Transverse colon (tissue), 4 donors: ENCODE measurements around the gene RFTN1. TPM values are rescaled to one million over a fixed set of nuclear protein-coding genes. Genes with fewer than 3 reads are reported as not detected.

Source experiments
- DNase-seq: peaks from one replicate; pipeline ENCODE4 v3.0.0-alpha.2; 2019
- H3K27ac ChIP-seq, 4 donors: fragments of 200-600 bp; sonication (generic); 2 replicates each; pipeline ENCODE4 v1.5.1; 2016 to 2018; ENCODE audit warnings: inconsistent platforms in 4 of 4
- H3K27me3 ChIP-seq: fragments of 200-600 bp; sonication (generic); 2 replicates; pipeline ENCODE4 v1.5.1; 2017; ENCODE audit warnings: inconsistent platforms
- H3K36me3 ChIP-seq, 4 donors: fragments of 200-600 bp; sonication (generic); 2 replicates each; pipeline ENCODE4 v1.5.1; 2017 to 2019; ENCODE audit warnings: inconsistent platforms in 4 of 4
- H3K4me1 ChIP-seq, 4 donors: fragments of 200-600 bp; sonication (generic); 2 replicates each; pipeline ENCODE4 v1.5.1; 2017 to 2020; ENCODE audit warnings: inconsistent platforms in 4 of 4
- H3K4me3 ChIP-seq, 4 donors: fragments of 200-600 bp; sonication (generic); 1 replicate in 1 of 4; 2 replicates in 3 of 4; pipeline versions ENCODE4 v1.5.1 to v1.6.1; 2017 to 2019; ENCODE audit warnings: inconsistent platforms in 4 of 4
- H3K9me3 ChIP-seq, 2 donors: fragments of 200-600 bp; sonication (generic); 2 replicates each; pipeline ENCODE4 v1.5.1; 2017 to 2019; ENCODE audit warnings: inconsistent platforms in 2 of 2
- CTCF ChIP-seq, 5 experiments: fragments of 200-600 bp in 3 of 5; fragments of 450-650 bp in 2 of 5; sonication (generic) in 3 of 5; IDR thresholded peaks; 1 replicate in 2 of 5; 2 replicates in 3 of 5; pipeline ENCODE4 v1.5.1; 2016 to 2017; ENCODE audit warnings: antibody characterized with exemption in 5 of 5, inconsistent platforms in 3 of 5, mild to moderate bottlenecking in 2 of 5, moderate library complexity in 1 of 5
- EP300 ChIP-seq: sonication (generic); formaldehyde crosslinking; IDR thresholded peaks from one replicate; pipeline ENCODE4 v1.6.1; 2017; ENCODE audit warnings: antibody characterized with exemption, low read depth
- POLR2A ChIP-seq: fragments of 450-650 bp; IDR thresholded peaks from one replicate; pipeline ENCODE4 v1.6.1; 2016; ENCODE audit warnings: antibody characterized with exemption, mild to moderate bottlenecking, moderate library complexity
- POLR2AphosphoS5 ChIP-seq, 3 donors: sonication (generic); formaldehyde crosslinking; IDR thresholded peaks; one replicate each; pipeline ENCODE4 v1.6.1; 2016; ENCODE audit warnings: antibody characterized with exemption in 3 of 3
- WGBS, 2 donors: methylation state at CpG; one replicate each; pipeline ENCODE4 v1.1.5; 2018; ENCODE audit warnings: low coverage in 1 of 2; 5-methylcytosine and 5-hydroxymethylcytosine counted together
- in situ Hi-C, 4 donors: fragments of 200-750 bp; cut with MboI; loops; one replicate each; pipeline versions ENCODE4 v1.15.0 to v1.15.1; 2017; ENCODE audit warnings: low sequenced_read_pairs in 3 of 4, low pct_ligation_motif_present in 1 of 4, low pct_unique_long_range_greater_than_20kb in 1 of 4
- intact Hi-C: fragments of 100-400 bp; cut with DNase I; formaldehyde crosslinking; loops from one replicate; pipeline ENCODE4 v1.15.1; 2023; ENCODE audit warnings: low total_unique reads
- total RNA-seq, 4 donors: library from RNA; depleted of rRNA; stranded (reverse); fragments of >200 nt; gene quantifications; one replicate each; pipeline ENCODE4 v1.1.0, GENCODE V29; 2016

RFTN1 gene
- total RNA-seq, 4 donors from 2014 or later, result 6.7 to 25.7 (median 15.7) TPM

- in situ Hi-C loops (loop anchor here in 2 of 4 donors (5.0 to 25.0 kb wide), 2 partner anchors 256 to 506 kb away; no protein-coding TSS in a partner anchor), intact Hi-C loops (no loop called here)
- Histone ChIP-seq H3K36me3 (no peaks in the 10 kb centered on the region), H3K4me3 (no peak overlapping the region), H3K27me3 (no peaks in the 10 kb centered on the region), H3K27ac (no peak overlapping the region), H3K4me1 (no peaks in the 10 kb centered on the region), H3K9me3 (no peaks in the 10 kb centered on the region)
- DNase-seq, result no peak
- 76 to 90% methylated on average over 2 to 6 of the region's 6 CpGs for WGBS, 2 donors
- no peak for TF ChIP-seq CTCF (IDR thresholded peaks at IDR 0.05)
- TF ChIP-seq POLR2AphosphoS5 (IDR thresholded peaks at IDR 0.05), result no peak
- TF ChIP-seq POLR2A, result no peak
- TF ChIP-seq EP300, result no peak
Observed at GRCh38 chr3:16543242-16543864, 29.9 kb upstream of the RFTN1 start.

GRCh38 chr3:16538507-16538906 lies 25.0 kb upstream of the RFTN1 start:
- intact Hi-C loops (no loop called here), in situ Hi-C loops (loop anchor here in 1 of 4 donors (25.0 kb wide), 1 partner anchor 501 kb away; no protein-coding TSS in a partner anchor)
- 75% methylated on average over 4 of the region's 4 CpGs; no CpG with 5 or more reads in 1 of the 2 donors for WGBS, 2 donors

GRCh38 chr3:16536996-16537395 lies 23.5 kb upstream of the RFTN1 start:
- in situ Hi-C loops, result loop anchor here in 1 of 4 donors (25.0 kb wide), 1 partner anchor 500 kb away; no protein-coding TSS in a partner anchor
- WGBS, 2 donors, result 70 to 100% methylated on average over 1 to 3 of the region's 3 CpGs
- H3K27ac ChIP-seq, result no peak overlapping the region
- no peak overlapping the region for H3K4me3 ChIP-seq
- H3K4me1 ChIP-seq, result no peaks in the 10 kb centered on the region
- no peak for TF ChIP-seq EP300
- no peak for TF ChIP-seq CTCF (IDR thresholded peaks at IDR 0.05)
- H3K9me3 ChIP-seq, result no peaks in the 10 kb centered on the region
- H3K27me3 ChIP-seq, result peaks cover 5% of the 10 kb centered on the region
- H3K36me3 ChIP-seq, result no peaks in the 10 kb centered on the region
- no peak for DNase-seq
- intact Hi-C loops, result no loop called here

More at GRCh38 chr3:16538507-16538906, 25.0 kb upstream of the RFTN1 start:
- Histone ChIP-seq H3K9me3 (no peaks in the 10 kb centered on the region), H3K36me3 (no peaks in the 10 kb centered on the region), H3K4me3 (no peak overlapping the region), H3K4me1 (no peaks in the 10 kb centered on the region), H3K27ac (no peak overlapping the region), H3K27me3 (peaks cover 3% of the 10 kb centered on the region)
- no peak for DNase-seq
- TF ChIP-seq CTCF (IDR thresholded peaks at IDR 0.05) (no peak), POLR2A (no peak), POLR2AphosphoS5 (IDR thresholded peaks at IDR 0.05) (no peak), EP300 (no peak)

GRCh38 chr3:16536344-16536663 lies 22.8 kb upstream of the RFTN1 start:
- WGBS, 2 donors, result 91% methylated on average over 4 of the region's 4 CpGs
- Histone ChIP-seq H3K36me3 (no peaks in the 10 kb centered on the region), H3K27me3 (peaks cover 5% of the 10 kb centered on the region), H3K9me3 (no peaks in the 10 kb centered on the region), H3K4me1 (no peaks in the 10 kb centered on the region), H3K27ac (no peak overlapping the region), H3K4me3 (no peak overlapping the region)
- TF ChIP-seq CTCF (IDR thresholded peaks at IDR 0.05), result no peak
- no peak for TF ChIP-seq EP300
- no peak for TF ChIP-seq POLR2A
- TF ChIP-seq POLR2AphosphoS5 (IDR thresholded peaks at IDR 0.05), result no peak
- intact Hi-C loops (no loop called here), in situ Hi-C loops (loop anchor here in 1 of 4 donors (25.0 kb wide), 1 partner anchor 499 kb away; no protein-coding TSS in a partner anchor)
- no peak for DNase-seq
